ENCODE measurements around the gene NPAS3.

Gene NPAS3

GRCh38 chr14:33661101-33661500, 722.4 kb downstream of the NPAS3 start:
- in situ Hi-C loops (cut with MboI; ENCODE audit: low sequenced_read_pairs), result no loop called here

- in situ Hi-C loops (cut with MboI; ENCODE audit: low sequenced_read_pairs), result no loop called here
Measured at GRCh38 chr14:33668066-33668465, 729.4 kb downstream of the NPAS3 start.

- in situ Hi-C loops (cut with MboI; ENCODE audit: low sequenced_read_pairs), result no loop called here
Measured at GRCh38 chr14:33669111-33669510, 730.4 kb downstream of the NPAS3 start.

- in situ Hi-C loops (cut with MboI; ENCODE audit: low sequenced_read_pairs), result no loop called here
Measured at GRCh38 chr14:33670235-33670634, 731.6 kb downstream of the NPAS3 start.

- in situ Hi-C loops (cut with MboI; ENCODE audit: low sequenced_read_pairs), result no loop called here
Measured at GRCh38 chr14:33671556-33671955, 732.9 kb downstream of the NPAS3 start.

DNA sequence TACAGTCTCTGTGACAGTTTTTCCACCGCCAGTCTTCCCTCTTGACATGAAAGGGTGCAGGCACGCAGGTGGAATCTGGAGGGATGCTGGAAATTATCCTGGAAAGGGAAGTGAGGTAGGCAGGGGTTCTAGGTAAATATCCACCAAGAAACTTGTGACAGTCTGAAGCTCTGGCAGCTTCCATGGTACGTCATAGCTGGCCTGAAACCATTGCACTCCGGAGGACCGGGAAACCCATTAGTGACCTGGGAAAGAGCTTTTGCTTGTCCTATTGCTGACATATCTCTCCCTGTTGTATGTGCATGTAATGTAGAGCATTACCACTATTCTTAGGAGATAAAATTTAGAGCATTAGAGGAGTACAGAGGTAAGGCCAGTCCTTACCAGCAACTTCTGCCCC, 736.2 kb downstream of the NPAS3 start:
- in situ Hi-C loops (cut with MboI; ENCODE audit: low sequenced_read_pairs), result no loop called here

DNA sequence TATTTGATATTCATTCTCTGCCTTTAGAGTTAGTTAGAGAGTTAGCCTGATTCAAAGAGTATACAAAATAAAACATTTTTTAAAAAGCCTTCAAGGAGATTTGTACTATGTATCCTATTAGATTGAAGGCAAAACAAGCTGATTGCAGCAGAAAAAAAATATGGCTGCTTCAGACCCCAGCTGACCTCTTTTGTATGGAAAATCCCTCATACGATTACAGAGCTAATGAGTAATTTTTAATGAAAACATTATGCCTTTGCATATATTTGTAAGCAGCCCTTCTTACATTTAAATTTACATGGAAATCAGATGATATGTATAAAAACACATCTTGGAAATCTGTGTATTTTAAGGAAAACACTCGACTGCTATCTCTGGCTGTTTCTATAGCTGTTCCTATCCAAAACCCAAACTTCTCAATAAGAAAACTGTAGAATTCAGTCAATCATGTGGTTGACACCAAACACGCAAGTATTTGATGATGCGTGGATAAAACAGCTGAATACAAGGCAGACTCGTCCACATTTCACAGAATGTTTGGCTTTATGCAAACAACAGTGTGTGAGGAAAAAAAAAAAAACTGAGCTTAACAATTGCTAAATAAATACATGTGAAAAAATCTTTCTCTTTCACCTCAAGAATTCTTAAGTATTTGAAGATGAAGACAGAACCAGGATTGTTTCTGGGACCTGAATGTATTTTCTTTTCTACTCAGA, 736.9 kb downstream of the NPAS3 start:
- in situ Hi-C loops (cut with MboI; ENCODE audit: low sequenced_read_pairs), result no loop called here

GRCh38 chr14:33676135-33676566, 737.5 kb downstream of the NPAS3 start:
- in situ Hi-C loops (cut with MboI; ENCODE audit: low sequenced_read_pairs), result no loop called here

DNA sequence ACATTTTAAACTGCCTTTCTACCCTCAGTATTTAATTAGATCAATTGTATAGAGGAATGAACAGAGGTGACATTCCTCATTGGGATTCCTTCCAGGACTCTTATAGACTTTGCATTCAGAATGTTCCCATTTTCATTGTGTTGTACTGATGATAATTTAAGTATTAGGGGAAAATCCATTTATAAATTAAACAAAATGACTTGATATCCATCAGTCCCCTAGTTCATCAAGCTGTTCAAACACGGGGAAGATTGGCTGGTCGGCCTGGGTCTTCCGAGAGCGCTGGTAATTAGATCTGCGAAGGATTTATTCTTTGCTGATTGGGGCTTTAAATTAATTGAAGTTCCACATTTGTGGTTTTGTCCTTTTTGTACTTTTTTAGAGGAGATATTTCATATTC, 738.2 kb downstream of the NPAS3 start:
- in situ Hi-C loops (cut with MboI; ENCODE audit: low sequenced_read_pairs), result no loop called here

GRCh38 chr14:33678005-33678404, 739.3 kb downstream of the NPAS3 start:
- in situ Hi-C loops (cut with MboI; ENCODE audit: low sequenced_read_pairs), result no loop called here

GRCh38 chr14:33679025-33679424, 740.3 kb downstream of the NPAS3 start:
- in situ Hi-C loops (cut with MboI; ENCODE audit: low sequenced_read_pairs), result no loop called here

GRCh38 chr14:33679461-33680225, 741.0 kb downstream of the NPAS3 start:
- in situ Hi-C loops (cut with MboI; ENCODE audit: low sequenced_read_pairs), result no loop called here

DNA sequence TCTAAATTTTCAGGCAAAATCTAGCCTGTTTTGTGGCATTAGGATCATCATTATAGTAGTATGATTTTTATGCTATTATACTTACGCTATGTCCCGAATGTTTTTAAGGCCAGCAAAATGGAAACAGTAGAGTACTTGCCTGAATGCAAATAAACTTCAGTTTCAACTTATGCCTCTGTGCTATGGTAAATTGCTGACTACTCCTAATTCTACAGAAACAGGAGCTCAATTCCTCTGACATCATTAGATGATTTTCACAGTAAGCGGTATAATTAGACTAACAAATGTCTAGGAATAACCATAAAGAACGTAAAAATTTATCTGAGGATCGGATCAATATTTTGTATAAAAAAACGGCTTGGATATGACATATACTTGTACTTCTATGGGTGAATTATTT, 742.2 kb downstream of the NPAS3 start:
- in situ Hi-C loops (cut with MboI; ENCODE audit: low sequenced_read_pairs), result no loop called here

DNA sequence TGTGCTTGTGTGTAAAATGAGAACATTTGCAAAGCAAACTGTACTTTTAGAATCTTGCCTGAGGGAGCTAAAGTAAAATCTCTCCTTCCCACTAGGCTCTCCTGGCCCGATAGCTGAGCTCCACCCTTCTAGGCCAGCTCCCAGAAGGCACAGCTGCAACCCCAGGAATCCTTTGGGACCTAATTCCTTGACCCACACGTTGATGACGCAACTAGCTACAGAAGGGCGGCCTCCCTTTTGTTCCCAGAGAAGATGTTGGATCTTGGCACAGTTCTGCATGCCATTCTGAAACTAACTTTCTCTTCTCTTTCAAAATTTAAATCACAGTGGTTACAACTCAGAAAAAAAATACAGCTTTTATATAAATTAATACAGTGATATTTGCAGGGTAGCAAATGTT, 744.1 kb downstream of the NPAS3 start:
- in situ Hi-C loops (cut with MboI; ENCODE audit: low sequenced_read_pairs), result no loop called here

- in situ Hi-C loops (cut with MboI; ENCODE audit: low sequenced_read_pairs), result no loop called here
Measured at GRCh38 chr14:33685026-33685425, 746.3 kb downstream of the NPAS3 start.

GRCh38 chr14:33685698-33686097, 747.0 kb downstream of the NPAS3 start:
- in situ Hi-C loops (cut with MboI; ENCODE audit: low sequenced_read_pairs), result no loop called here

DNA sequence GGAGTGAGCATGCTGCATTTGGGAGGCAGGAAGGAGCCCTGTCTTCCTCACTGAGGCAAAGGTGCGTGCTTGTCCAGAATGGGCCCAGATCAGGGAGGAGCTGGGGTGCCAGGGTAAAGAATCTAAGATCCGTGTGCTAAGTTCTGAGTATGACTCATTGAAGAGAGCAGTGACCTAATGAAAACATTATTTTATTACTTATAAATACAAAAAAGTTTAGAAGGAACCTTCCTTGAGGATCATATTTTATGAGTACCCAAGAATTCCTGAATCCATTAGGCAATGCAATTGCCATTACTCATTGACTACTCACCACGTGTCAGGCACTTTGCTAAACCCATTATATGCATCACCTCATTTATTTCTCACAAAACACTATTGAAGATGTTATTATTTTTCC, 747.5 kb downstream of the NPAS3 start:
- in situ Hi-C loops (cut with MboI; ENCODE audit: low sequenced_read_pairs), result no loop called here

DNA sequence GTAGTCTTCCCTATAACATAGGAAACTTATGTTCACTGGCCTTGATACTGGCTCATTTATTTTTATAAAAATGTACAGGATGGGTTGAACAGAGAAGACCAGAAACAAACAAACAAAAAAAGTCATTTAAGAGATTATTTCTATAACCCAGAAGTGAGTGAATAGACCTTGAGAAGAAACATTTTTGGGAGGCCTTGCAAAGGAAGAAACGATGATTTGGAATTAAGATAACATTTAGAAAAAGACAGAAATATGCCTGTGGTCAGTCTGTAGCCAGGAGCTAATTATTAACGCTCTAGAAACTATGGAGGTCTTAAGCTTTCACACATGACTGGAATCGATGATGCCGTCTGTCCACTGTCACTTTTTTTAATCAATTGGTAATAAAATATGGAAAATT, 748.2 kb downstream of the NPAS3 start:
- in situ Hi-C loops (cut with MboI; ENCODE audit: low sequenced_read_pairs), result no loop called here

DNA sequence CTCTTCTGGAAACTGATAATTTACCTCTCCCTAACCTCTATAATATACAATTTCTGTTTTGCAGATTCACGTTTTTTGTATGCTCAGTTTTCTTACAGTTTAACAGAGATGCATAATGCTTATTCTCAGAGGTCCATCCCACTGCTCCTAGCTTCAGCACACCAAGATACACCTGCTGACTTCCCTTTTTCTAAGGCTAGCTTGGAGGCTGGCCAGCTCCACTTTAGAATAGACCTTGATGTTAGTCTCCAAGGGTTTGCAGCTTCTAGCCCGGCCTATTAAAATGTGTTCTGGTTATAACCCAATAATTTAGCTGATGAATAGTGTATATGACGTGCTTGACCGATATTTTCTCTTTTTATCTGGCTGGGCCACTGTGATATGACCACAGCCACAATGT, 751.0 kb downstream of the NPAS3 start:
- in situ Hi-C loops (cut with MboI; ENCODE audit: low sequenced_read_pairs), result no loop called here

- in situ Hi-C loops (cut with MboI; ENCODE audit: low sequenced_read_pairs), result no loop called here
Measured at GRCh38 chr14:33691907-33692306, 753.2 kb downstream of the NPAS3 start.

DNA sequence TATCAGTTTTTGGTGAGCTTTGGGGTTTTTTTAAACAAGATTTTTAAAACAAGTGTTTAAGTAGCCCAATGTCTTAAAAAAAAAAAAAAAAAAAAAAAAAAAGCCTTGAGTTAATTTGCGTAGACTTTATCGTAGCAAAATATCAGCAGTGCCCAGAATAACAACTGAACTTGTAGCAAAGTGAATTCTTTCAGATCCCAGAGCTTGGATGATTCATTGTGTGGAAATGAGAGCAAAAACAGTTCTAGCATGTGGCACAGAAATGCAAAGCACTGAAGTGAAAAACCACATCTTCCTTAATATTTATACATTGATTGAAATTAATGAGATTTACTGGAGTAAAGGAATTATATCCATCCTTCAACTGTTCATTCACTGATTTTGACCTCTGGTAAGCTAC, 754.1 kb downstream of the NPAS3 start:
- in situ Hi-C loops (cut with MboI; ENCODE audit: low sequenced_read_pairs), result no loop called here

DNA sequence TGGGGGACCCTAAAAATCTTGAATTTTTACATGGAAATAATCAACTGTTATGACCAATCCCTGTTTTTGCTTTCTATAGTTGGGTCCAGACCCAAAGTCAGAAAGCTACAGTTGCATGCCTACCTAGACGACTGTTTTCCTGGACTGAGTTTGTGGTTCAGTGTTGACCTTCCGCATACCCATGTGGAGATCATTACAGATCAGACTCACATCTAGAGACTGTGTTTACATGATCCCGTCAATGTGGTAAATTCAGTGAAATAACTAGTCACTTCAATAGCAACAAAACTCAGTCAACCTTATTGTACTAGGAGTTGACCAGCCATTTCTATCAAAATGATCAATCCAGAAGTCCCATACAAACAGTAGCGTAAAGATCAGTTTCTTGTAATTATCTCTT, 754.6 kb downstream of the NPAS3 start:
- in situ Hi-C loops (cut with MboI; ENCODE audit: low sequenced_read_pairs), result no loop called here

Measured in hTERT RPE-1 (cell line).